GM12878 (cell line): ENCODE measurements around the gene SLC39A1. TPM values are rescaled to one million over a fixed set of nuclear protein-coding genes. Genes with fewer than 3 reads are reported as not detected.

ENCODE experiments used
- CBX5 ChIP-seq: sonication (generic); IDR thresholded peaks from 2 replicates; pipeline ENCODE4 v1.6.1; 2016; ENCODE audit warnings: low read depth, moderate library complexity, mild to moderate bottlenecking, inconsistent platforms
- CEBPB ChIP-seq, 2 experiments: fragments of 150-350 bp in 1 of 2; IDR thresholded peaks; 2 replicates each; pipeline ENCODE4 v1.6.1; 2012 to 2014; ENCODE audit warnings: low read depth in 2 of 2, low read length in 2 of 2, borderline replicate concordance in 1 of 2, inconsistent platforms in 1 of 2
- FOXK2 ChIP-seq: fragments of 450-650 bp; IDR thresholded peaks from 2 replicates; pipeline ENCODE4 v1.6.1; 2017; ENCODE audit warnings: mild to moderate bottlenecking, moderate library complexity
- FOXM1 ChIP-seq: IDR thresholded peaks from 2 replicates; pipeline ENCODE4 v1.6.1; 2012; ENCODE audit warnings: low read depth, mild to moderate bottlenecking, inconsistent platforms, low read length, moderate library complexity
- KAT2A ChIP-seq: conservative IDR thresholded peaks from 2 replicates; pipeline ENCODE4 v1.6.1; 2011; ENCODE audit warnings: low read depth, low read length; ENCODE audit not compliant: control insufficient read depth
- MEF2B ChIP-seq: fragments of 450-650 bp; IDR thresholded peaks from 2 replicates; pipeline ENCODE4 v1.6.1; 2018; ENCODE audit warnings: mild to moderate bottlenecking, moderate library complexity; ENCODE audit not compliant: partially characterized antibody, poor library complexity, severe bottlenecking
- POLR2AphosphoS2 ChIP-seq: IDR thresholded peaks from 2 replicates; pipeline ENCODE4 v1.6.1; 2011; ENCODE audit warnings: low read depth, mild to moderate bottlenecking, low read length, improper control_type of control experiment, moderate library complexity
- POU2F2 ChIP-seq: IDR thresholded peaks from 3 replicates; pipeline ENCODE4 v1.6.1; 2011; ENCODE audit warnings: low read depth, mild to moderate bottlenecking, low read length, borderline replicate concordance
- RAD51 ChIP-seq: fragments of 450-650 bp; IDR thresholded peaks from 2 replicates; pipeline ENCODE4 v1.6.1; 2016; ENCODE audit warnings: moderate library complexity, mild to moderate bottlenecking, inconsistent platforms
- RELA ChIP-seq: fragments of 450-650 bp; IDR thresholded peaks from 2 replicates; pipeline ENCODE4 v1.8.0; 2014; ENCODE audit warnings: borderline replicate concordance; ENCODE audit not compliant: partially characterized antibody
- SRF ChIP-seq, 2 experiments: IDR thresholded peaks; 2 replicates each; pipeline ENCODE4 v1.6.1; 2011; ENCODE audit warnings: low read depth in 2 of 2, low read length in 2 of 2, mild to moderate bottlenecking in 1 of 2, moderate library complexity in 1 of 2
- TARDBP ChIP-seq: IDR thresholded peaks from 2 replicates; pipeline ENCODE4 v1.6.1; 2016; ENCODE audit warnings: borderline replicate concordance
- YBX1 ChIP-seq: fragments of 450-650 bp; IDR thresholded peaks from 2 replicates; pipeline ENCODE4 v1.6.1; 2016; ENCODE audit warnings: antibody characterized with exemption
- ZNF207 ChIP-seq: fragments of 450-650 bp; IDR thresholded peaks from 2 replicates; pipeline ENCODE4 v1.6.1; 2014; ENCODE audit warnings: antibody characterized with exemption, mild to moderate bottlenecking, borderline replicate concordance
- ZNF384 ChIP-seq: IDR thresholded peaks from 2 replicates; pipeline ENCODE4 v1.6.1; 2012; ENCODE audit warnings: low read depth, mild to moderate bottlenecking, low read length, improper control_type of control experiment, borderline replicate concordance
- polyA plus RNA-seq, 11 experiments: library from polyadenylated mRNA; depleted of rRNA in 4 of 11; unstranded in 6 of 11; stranded (reverse) in 5 of 11; fragments of >200 nt; fragmentation: Nextera tagmentation in 4 of 11; fragmentation: Illumina TruSeq in 1 of 11; extraction: Ambion mirVana in 4 of 11; extraction: Trizol in 1 of 11; gene quantifications; 1 replicate in 1 of 11; 2 replicates in 10 of 11; pipeline versions ENCODE4 v1.2.1 to v1.2.3, GENCODE V29; 2011 to 2016; ENCODE audit warnings: inconsistent platforms in 2 of 11, missing spikeins in 2 of 11, low read depth in 1 of 11
- total RNA-seq, 4 experiments: library from RNA; depleted of rRNA in 3 of 4; stranded (reverse); fragments of >200 nt in 3 of 4; fragmentation: Illumina TruSeq in 1 of 4; extraction: Trizol in 1 of 4; gene quantifications; 2 replicates each; pipeline versions ENCODE4 v1.2.1 to v1.2.3, GENCODE V29; 2013 to 2021
- TF ChIP-seq, protein P1 (sequence below): fragments of 450-650 bp; IDR thresholded peaks from 2 replicates; pipeline ENCODE4 v1.6.1; 2017; ENCODE audit warnings: mild to moderate bottlenecking, moderate library complexity
- TF ChIP-seq, protein P2 (sequence below): fragments of 450-650 bp; IDR thresholded peaks from 2 replicates; pipeline ENCODE4 v1.6.1; 2017; ENCODE audit warnings: mild to moderate bottlenecking, moderate library complexity
- TF ChIP-seq, protein P3 (sequence below): fragments of 450-650 bp; IDR thresholded peaks from 2 replicates; pipeline ENCODE4 v1.6.1; 2016; ENCODE audit warnings: mild to moderate bottlenecking
- TF ChIP-seq, protein P4 (sequence below): IDR thresholded peaks from 2 replicates; pipeline ENCODE4 v1.6.1; 2011; ENCODE audit warnings: low read depth, mild to moderate bottlenecking, low read length, moderate library complexity, borderline replicate concordance; ENCODE audit errors: extremely low read depth

Gene SLC39A1
- total and polyA plus RNA-seq, 10 of the 15 experiments (the other 5 are each of a cell fraction or from before 2014, with no cell fraction given), result 8.8 to 98.6 (median 72.4) TPM

DNA sequence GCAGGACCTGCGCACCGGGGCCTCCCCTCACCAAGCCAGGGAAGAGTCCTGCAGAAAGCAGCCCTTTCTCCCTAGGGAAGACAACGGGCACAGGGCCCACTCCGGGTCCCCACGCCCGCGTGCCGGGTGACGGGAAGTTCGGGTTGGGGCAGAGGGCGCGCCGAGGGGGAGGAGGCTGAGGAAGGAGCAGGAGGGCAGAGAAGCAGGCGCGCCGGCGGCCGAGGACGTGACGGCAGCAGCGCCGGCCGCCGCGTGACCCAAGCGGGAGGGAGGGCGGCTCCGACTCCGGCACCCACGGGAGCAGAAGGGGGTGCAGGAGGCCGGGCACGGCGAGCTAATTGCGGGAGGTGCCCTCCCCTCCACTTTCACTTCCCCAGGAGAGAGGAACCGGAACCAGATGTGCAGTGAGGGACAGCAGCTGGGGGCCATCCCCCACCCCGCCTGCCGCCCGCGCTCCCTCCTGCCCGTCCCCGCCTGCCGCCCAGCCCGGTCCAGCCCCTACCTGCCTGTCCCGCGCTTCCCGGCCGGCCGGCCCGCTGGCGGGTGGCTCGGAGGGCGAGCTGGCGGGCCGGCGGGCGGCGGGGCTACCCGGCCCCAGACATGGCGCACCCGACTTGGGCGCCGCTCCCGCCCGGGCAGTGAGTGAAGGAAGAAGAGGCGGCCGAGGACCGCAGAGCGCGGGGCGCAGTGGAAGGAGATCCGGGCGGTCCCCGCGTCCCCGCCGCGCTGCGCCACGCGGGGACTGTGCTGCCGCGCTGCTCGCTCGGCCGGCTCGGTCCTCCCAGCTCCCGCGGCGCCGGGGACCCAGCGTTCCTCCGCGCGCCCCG, 17.3 kb downstream of the SLC39A1 start (continued):
- TF ChIP-seq, protein P1, sequence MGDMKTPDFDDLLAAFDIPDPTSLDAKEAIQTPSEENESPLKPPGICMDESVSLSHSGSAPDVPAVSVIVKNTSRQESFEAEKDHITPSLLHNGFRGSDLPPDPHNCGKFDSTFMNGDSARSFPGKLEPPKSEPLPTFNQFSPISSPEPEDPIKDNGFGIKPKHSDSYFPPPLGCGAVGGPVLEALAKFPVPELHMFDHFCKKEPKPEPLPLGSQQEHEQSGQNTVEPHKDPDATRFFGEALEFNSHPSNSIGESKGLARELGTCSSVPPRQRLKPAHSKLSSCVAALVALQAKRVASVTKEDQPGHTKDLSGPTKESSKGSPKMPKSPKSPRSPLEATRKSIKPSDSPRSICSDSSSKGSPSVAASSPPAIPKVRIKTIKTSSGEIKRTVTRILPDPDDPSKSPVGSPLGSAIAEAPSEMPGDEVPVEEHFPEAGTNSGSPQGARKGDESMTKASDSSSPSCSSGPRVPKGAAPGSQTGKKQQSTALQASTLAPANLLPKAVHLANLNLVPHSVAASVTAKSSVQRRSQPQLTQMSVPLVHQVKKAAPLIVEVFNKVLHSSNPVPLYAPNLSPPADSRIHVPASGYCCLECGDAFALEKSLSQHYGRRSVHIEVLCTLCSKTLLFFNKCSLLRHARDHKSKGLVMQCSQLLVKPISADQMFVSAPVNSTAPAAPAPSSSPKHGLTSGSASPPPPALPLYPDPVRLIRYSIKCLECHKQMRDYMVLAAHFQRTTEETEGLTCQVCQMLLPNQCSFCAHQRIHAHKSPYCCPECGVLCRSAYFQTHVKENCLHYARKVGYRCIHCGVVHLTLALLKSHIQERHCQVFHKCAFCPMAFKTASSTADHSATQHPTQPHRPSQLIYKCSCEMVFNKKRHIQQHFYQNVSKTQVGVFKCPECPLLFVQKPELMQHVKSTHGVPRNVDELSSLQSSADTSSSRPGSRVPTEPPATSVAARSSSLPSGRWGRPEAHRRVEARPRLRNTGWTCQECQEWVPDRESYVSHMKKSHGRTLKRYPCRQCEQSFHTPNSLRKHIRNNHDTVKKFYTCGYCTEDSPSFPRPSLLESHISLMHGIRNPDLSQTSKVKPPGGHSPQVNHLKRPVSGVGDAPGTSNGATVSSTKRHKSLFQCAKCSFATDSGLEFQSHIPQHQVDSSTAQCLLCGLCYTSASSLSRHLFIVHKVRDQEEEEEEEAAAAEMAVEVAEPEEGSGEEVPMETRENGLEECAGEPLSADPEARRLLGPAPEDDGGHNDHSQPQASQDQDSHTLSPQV, result peak; percentile 59; the same call in 1 of the 2 replicates
- TF ChIP-seq YBX1 (no peak), POU2F2 (peak; percentile 84), FOXK2 (no peak), SRF (IDR thresholded peaks at IDR 0.05; ENCODE audit: low read depth in 2 of 2, low read length in 2 of 2) (peak in 1 of 2 experiments; percentile 63; a peak in 1 of 4 replicates), RELA (no peak), KAT2A (no peak), FOXM1 (no peak), POLR2AphosphoS2 (peak; percentile 30; the same call in 1 of the 2 replicates), CEBPB (IDR thresholded peaks at IDR 0.05; ENCODE audit: borderline replicate concordance in 1 of 2, low read depth in 2 of 2, low read length in 2 of 2) (no peak), TARDBP (no peak), ZNF384 (no peak), RAD51 (peak; percentile 40; the same call in 1 of the 2 replicates), ZNF207 (no peak), MEF2B (peak; percentile 67), CBX5 (no peak)
- TF ChIP-seq, protein P2, sequence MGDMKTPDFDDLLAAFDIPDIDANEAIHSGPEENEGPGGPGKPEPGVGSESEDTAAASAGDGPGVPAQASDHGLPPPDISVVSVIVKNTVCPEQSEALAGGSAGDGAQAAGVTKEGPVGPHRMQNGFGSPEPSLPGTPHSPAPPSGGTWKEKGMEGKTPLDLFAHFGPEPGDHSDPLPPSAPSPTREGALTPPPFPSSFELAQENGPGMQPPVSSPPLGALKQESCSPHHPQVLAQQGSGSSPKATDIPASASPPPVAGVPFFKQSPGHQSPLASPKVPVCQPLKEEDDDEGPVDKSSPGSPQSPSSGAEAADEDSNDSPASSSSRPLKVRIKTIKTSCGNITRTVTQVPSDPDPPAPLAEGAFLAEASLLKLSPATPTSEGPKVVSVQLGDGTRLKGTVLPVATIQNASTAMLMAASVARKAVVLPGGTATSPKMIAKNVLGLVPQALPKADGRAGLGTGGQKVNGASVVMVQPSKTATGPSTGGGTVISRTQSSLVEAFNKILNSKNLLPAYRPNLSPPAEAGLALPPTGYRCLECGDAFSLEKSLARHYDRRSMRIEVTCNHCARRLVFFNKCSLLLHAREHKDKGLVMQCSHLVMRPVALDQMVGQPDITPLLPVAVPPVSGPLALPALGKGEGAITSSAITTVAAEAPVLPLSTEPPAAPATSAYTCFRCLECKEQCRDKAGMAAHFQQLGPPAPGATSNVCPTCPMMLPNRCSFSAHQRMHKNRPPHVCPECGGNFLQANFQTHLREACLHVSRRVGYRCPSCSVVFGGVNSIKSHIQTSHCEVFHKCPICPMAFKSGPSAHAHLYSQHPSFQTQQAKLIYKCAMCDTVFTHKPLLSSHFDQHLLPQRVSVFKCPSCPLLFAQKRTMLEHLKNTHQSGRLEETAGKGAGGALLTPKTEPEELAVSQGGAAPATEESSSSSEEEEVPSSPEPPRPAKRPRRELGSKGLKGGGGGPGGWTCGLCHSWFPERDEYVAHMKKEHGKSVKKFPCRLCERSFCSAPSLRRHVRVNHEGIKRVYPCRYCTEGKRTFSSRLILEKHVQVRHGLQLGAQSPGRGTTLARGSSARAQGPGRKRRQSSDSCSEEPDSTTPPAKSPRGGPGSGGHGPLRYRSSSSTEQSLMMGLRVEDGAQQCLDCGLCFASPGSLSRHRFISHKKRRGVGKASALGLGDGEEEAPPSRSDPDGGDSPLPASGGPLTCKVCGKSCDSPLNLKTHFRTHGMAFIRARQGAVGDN, result no peak; the same call in 1 of the 2 replicates
- TF ChIP-seq, protein P3, sequence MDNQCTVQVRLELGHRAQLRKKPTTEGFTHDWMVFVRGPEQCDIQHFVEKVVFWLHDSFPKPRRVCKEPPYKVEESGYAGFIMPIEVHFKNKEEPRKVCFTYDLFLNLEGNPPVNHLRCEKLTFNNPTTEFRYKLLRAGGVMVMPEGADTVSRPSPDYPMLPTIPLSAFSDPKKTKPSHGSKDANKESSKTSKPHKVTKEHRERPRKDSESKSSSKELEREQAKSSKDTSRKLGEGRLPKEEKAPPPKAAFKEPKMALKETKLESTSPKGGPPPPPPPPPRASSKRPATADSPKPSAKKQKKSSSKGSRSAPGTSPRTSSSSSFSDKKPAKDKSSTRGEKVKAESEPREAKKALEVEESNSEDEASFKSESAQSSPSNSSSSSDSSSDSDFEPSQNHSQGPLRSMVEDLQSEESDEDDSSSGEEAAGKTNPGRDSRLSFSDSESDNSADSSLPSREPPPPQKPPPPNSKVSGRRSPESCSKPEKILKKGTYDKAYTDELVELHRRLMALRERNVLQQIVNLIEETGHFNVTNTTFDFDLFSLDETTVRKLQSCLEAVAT, result 0 out of 2 replicates have a peak, but pooled peaks have one; percentile 60
- TF ChIP-seq, protein P4, sequence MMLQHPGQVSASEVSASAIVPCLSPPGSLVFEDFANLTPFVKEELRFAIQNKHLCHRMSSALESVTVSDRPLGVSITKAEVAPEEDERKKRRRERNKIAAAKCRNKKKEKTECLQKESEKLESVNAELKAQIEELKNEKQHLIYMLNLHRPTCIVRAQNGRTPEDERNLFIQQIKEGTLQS, result no peak
